Fibroblast of peridontal ligament (primary cell): ENCODE results near the gene XPO4.
"Not testable (repeated sequence)": the region's sequence is repeated elsewhere in the genome, so short reads cannot be mapped to it uniquely, and the experiment has no call there.

Source experiments
- DNase-seq: peaks from one replicate; pipeline ENCODE4 v3.0.0-alpha.2; 2010; ENCODE audit errors: extremely low read depth

The XPO4 gene

DNA sequence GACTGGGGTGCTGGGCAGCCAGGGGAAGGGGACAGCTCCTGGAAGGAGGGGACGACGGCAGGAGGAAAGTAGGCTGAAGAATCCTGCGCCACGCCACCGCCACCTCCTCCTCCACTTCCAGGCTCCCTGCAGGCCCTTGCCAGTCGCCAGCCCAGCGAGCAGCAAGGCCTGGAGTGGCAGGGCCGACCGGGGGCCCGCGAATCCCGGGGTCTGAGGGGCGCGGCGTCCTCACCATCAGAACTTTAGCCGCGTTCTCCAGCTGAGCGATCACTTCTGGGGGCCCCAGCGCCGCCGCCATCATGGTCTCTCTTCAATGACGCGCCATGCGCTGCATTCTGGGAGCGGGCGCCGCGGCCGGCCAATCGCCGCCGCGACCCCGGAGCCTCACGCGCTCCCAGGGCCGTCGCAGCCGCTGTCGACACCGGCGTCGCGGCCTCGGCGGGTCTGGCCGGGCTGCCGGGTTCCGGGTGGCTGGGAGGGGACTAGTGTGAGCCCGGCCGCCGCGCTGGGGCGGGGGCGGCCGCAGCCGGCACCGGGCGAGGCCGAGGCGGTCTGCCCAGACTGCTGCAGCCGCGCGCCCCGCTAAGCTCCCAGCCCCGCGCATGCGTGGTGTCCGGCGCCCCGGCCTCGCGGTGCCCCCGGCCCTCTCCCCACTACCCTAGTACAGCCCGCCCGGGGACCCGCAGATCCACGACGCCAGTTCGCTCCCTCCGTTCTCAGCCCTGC, at the start of gene XPO4:
XPO4 (minus strand) TSS at position 309 of the 726 bp plus-strand sequence; CDS start at position 301, 8 bp downstream.
- DNase-seq = peak; percentile 61

DNA sequence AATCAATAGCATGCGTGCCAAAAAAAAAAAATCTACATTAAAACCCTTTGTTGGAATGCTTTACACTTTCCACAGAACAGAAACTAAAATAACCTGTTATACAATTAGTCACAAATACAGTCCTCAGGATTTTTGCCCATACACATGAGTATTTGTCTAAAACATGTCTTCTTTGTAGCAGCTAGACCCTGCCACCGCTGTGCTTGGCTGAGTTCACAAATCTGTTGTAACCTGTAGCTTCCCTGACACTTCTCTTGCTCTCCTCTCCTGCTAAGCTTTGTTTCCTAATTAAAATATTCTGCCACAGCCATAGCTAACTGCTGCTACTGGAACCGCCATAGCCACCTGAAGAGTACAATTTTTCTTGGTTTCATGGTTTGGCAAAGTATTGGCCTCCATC, 45.5 kb upstream of the XPO4 start:
- not testable (repeated sequence) for DNase-seq

DNA sequence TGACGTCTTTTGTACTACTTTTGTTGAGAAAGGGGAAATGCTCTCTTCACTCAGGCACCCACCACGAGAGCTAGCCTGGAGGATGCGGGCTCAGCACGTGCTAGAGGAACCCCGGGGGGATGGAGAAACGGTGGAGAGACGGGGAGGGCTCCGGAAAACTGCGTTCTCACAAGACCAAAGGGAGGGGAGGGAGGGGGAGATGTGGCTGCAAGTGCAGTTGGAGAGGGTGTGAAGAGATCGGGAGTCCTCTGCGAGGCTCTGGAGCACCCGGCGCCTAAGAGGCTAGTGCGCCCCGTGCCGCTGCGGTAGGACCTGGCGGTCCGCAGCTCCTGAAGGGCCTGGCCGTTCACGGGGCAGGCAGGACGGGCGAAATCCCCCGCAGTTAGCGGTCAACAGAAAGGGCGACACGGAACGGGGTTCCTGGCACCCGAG, 43.4 kb upstream of the XPO4 start:
- no peak for DNase-seq

DNA sequence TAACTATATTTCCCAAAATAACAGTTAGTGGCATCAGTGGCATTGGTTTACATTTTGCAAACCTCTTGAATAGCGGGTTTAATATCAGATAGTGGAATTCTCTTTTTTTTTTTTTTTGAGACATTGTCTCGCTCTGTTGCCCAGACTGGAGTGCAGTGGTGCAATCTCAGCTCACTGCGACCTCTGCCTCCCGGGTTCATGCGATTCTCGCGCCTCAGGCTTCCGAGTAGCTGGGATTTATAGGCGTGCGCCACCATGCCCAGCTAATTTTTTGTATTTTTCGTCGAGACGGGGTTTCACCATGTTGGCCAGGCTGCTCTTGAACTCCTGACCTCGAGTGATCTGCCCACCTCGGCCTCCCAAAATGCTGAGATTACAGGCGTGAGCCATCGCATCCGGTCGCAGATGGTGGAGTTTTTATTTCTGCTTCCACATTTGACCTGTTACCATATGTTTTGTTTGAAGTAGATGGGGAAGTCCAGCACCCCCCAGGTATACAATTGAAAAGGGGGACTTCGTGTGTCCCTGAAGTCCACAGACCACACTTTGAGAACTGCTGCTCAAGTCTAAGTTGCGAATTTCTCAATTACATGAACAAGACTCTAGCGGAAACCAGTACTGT, 40.5 kb upstream of the XPO4 start:
- DNase-seq = no peak

DNA sequence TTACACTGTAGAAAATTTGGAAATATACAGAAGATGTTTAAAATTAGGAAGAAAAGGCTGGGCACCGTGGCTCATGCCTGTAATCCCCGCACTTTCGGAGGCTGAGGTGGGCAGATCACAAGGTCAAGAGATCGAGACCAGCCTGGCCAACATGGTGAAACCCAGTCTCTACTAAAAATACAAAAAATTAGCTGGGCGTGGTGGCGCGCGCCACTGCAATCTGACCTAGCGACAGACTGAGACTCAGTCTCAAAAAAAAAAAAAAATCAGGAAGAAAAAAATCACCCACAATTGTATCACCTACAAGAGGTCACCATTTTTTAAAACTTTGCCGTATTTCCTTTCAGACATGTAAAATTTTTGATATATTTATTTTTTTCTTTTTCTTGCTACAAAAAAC, 38.0 kb upstream of the XPO4 start:
- DNase-seq = not testable (repeated sequence)

DNA sequence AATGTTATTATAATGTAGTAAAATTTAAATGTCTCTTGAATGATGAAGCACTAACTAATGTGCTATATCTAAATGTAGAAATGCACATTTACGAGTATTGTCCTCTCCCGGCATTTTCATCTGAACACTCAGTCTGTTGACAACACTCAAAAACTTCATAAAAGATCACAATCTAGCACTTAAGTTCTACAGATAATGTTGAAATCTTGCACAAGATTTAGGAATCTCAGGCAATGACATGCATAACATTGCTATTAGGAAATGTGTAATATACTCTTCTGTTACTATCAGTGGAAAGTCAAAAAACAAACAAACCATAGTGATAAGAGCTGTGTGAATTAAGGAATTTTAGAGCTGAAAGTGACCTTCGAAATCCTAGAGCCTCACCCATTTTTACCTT, 37.5 kb upstream of the XPO4 start:
- DNase-seq = peak; percentile 69

DNA sequence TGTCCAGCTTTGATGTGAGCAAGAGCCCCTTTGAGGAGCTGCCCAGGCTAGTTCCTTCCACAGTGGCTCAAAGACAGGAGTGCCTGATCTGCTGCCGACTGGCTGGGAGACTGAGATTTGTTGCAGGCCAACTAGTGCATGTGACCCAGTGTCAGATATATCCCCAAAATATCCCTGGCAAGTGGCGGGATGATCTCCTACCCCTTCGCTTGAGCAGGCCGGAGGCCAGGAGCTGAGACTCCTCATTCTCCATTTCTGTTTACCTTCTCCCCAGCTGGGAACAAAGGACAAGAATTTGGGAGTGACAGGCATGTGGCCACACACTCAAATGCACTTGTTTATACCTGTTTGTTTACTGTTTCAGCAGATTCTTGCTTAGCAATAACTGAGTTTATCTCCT, 37.1 kb upstream of the XPO4 start:
- no peak for DNase-seq

DNA sequence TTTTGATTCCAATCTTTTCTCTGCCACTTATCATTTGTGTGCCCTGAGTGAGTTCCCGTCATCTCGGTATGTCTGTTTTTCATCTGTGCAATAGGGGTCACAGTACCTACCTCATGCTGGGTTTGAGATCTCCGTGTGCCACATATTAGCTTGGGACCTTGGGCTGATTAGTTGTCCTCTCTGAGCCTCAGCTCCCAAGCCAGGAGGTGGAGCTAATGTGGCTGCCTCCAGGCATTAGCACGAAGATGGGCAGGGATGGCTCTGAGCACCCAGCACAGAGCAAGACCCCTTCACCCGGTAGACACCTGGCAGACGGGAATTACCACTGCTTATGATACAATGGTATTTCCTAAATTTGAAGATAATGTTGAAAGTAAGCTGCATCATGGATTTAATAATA, 35.8 kb upstream of the XPO4 start:
- DNase-seq = no peak

DNA sequence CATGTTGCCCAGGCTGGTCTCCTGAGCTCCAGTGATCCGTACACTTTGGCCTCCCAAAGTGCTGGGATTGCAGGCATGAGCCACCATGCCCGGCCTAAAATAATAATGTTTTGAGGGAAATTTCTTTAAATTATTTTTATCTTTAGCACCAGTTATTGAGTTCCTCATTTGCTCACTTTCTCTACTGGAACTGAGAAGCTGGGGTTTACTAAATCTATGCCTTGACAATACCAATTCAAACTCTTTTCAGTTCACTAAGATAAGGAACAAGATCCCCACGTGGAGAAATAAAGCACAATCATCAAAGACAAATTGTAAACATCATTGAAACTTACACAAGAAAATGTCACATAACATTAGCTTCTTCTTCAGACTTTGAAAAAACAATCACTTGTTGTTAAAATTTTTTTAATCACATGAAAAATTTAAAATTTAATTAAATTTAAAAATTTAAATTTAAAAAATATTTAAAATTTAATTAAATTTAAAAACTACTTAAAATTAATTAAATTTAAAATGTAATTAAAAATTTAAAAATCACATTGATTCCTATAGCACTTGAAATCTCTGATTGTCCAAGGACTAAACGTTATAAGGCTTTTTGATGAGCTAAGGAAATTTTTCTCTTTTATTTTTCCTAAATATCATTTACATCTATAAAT, 25.2 kb upstream of the XPO4 start:
- no peak for DNase-seq

DNA sequence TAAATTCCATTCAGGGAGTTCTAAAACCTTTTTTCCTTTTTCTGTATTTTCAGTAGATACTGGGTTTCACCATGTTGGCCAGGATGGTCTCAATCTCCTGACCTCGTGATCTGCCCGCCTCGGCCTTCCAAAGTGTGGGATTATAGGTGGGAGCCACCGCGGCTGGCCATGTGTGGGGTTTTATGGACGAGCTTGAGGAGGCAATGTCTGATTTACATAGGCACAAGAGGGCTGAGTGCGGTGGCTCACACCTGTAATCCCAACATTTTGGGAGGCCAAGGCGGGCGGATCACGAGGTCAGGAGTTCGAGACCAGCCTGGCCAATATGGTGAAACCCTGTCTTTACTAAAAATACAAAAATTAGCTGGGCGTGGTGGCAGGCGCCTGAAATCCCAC, 22.8 kb upstream of the XPO4 start:
- DNase-seq = not testable (repeated sequence)

DNA sequence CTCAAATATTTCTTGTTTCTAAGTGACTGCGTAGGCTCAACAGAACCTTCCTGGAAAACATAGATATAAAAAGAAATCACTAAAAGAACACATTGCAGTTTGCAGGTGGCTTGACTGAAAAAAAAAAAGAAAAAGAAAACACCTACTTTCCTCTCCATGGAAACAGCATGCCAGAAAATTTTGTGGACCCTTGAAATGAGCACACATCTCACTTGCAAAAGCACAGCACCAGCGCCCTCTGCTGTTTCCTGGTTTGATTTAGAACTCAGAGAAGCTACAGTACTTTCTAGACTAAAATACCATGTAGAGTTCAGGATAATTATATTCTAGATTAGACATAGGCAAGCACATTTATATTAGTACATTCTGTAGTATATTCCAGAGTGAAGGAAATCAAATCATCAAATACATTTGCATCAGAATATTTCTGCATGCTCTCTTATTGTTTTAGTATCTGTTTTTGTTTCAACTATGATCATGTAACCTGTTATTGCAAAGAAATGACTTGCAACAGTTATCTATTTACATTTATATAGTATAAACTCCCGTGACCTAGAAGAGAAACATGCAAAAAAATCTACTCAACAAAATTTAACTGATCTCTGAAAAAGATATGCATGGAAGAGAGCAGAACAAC, 22.3 kb upstream of the XPO4 start:
- peak; percentile 88 for DNase-seq

DNA sequence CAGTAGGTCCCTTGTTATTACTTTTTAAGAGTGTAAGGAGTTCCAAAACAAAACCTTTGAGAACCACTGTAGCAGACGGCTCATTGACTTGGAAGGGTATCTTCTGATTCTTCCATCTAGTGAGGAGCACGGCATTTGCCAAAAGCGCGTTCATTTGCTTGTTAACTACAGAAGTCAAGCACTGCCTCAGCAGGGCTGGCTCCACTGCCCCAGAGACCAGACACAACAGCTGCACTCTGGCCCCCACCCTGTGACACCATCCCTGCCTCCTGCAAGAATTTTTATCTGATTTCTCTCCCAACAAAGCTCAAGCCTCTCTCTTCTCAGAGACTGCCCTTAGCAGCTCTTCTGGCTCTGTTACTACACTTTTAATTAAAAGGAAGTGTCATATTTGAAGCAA, 20.7 kb upstream of the XPO4 start:
- DNase-seq = no peak

DNA sequence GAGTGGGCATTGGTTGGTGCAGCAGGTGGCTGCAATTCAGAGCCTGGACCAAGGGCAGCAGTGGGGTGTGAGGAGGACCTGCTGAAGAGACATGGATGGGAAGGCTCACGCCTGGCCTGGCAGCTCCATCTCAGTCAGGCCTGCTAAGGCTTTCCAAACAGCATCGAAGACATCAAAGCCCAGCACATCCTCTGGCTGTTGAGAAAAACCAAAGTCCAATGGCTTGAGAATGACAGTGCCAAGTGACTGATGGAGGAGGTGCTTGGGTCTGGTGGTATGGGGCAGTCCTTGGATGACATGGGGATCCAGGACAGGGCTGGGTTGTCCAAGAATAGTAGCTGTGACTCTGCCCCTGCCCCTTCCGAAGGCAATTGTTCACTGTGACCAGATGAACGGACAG, 19.0 kb upstream of the XPO4 start:
- no peak for DNase-seq

DNA sequence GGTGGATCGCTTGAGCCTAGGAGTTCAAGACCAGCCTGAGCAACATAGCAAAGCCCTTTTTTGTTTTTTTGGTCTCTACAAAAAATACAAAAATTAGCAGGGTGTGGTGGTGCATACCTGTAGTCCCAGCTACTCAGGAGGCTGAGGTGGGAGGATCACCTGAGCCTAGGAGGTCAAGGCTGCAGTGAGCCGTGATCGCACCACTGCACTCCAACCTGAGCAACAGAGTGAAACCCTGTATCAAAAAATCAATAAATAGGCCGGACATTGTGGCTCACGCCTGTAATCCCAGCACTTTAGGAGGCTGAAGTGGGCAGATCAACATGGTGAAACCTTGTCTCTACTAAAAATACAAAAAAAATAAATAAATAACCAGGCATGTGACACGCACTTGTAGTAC, 13.1 kb upstream of the XPO4 start:
- not testable (repeated sequence) for DNase-seq

DNA sequence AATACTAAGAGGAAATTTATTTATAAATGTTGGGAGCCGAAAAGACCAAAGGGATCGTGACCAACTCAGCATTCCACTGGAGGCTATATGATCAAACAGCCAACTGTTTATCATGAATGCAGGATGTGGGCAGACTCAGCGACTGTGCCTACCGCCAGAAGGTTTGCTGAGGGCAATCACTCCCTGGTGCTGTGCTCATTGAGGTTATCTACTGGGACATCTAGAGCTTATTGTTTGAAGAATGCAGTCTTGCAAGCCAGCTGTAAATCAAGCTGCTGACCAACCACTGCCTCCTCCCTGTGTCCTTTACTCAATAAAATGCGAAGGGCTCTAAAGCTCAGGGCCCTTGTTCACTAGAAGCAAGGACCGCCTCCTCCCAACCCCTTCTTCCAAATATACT, 8.5 kb upstream of the XPO4 start:
- no peak for DNase-seq

DNA sequence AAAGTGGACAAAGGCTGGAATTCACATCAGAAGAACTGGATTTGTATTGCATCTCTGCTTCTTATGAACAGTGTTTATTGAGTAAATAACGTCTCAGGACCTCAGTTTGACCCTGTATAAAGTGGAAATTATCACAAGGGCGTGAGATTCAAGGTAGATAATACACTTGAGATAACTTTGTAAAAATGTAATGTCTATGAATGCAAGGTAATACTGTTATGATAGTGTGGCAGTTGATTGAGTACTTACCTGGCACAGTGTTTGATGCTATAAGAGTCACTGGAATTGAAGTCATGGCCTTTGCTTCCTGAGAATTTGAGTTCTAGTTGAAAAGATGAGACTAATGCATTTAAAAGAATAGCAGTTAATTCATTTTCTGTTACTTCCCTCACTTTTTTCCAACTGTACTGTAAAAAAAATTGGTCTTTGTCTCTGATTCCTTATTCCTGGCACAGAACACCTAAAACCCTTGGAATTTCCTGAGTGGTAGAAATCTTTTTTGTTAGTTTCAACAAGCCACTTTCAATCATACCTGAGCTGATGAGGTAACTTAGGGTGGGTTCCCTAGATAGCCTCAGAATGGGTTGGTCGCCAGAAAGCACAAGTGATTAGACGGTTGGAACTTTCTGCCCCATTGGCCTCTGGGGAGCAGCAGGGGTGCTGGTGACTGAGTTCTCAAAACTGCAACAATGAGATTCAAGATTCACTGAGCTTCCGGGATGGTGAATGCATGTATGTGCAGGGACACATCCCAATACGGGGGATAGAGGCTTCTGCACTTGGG, 6.4 kb upstream of the XPO4 start:
- DNase-seq = no peak

DNA sequence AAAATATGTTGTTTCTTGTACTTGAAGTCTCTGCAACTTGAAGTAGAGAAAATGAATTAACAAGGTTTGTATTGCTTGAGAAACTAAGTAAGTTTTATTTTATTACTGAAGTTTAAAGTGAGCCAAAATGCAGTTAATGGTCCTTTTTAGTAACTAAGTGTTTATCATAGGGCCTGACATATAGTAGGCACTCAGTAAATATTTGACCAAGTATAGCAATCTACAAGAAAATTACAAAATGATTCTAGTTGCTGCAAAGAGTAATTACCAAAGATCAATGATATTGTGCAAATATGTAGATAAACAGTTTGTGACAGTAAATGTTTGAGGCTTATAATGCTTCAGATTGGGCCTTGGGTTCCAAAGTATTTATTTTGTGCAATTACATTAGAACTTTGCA, 2.4 kb upstream of the XPO4 start:
- no peak for DNase-seq

DNA sequence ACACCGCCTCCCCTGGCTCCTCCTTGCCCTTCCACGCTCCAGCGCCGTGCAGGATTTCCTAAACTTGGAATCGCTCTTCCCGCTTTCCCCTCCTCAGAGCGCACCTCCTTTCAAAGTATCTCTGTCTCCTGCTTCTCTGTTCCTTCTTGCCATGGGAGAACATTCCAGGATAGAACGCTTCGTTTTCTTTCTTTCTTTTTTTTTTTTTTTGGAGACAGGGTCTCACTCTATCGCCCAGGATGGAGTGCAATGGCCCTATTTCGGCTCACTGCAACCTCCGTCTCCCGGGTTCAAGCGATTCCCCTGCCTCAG, 574 bp upstream of the XPO4 start:
- no peak for DNase-seq

DNA sequence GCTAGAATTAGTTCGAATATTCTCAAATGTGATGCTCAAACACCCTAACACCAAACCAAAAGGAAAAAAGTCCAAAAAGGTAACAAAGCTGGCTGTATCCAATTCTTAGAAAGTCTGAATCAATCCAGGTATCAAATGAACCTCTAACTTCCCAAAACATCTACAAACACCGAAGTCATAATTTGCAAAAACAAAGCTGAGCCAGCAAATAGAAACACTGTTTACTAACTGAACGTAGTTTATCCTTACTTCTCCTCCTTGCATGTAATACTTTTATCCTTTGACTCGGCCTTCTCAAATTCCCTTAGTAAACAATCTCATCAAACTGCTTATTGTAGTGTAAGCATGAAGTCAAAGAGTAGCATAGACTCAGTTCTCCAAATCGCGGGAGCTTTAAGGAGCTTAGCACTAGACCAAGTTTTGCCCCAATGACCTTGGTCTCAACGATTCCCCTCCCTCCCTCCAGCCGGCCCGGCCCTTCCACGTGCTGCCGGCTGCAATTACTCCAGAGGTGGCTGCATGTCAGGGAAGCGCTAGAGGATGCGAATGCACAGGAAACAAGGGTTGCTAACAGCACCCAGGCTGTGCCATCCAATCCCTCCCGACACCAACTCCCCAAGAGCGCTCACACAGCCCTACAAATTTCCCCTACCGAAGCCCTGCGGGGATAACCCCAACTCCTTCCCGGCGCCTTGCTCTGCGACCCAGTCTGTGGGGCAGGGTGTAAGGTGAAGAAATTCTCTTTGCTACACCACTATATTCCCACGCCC, 693 bp downstream of the XPO4 start:
- peak; percentile 10 for DNase-seq

DNA sequence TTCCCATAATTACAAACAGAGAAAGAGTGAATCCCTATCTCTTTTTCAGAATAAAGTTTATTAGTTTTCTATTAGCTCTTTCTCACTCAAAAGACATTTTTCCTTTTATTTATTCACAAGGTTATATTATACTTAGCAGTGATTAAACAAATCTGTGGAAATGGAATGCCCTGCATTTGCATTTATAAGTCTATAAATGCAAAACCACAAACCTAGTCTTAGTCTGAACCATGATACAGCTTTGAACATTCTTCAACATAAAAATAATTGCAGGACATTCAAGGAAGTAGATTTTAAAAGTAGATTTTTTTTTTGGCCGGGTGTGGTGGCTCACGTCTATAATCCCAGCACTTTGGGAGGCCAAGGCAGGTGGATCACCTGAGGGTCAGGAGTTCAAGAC, 8.3 kb downstream of the XPO4 start:
- DNase-seq = no peak

DNA sequence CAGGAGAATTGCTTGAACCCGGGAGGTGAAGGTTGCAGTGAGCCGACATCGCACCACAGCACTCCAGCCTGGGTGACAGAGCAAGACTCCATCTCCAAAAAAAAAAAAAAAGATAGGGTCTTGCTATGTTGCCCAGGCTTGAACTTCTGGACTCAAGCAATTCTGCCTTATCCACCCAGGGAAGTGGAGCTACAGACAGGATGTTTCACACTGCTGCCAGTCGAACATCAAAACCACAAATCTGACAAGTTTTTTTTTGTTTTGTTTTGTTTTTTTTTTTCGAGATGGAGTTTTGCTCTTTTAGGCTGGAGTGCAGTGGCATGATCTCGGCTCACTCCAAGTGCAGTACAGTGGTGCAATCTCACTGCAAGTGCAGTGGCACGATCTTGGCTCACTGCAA, 10.8 kb downstream of the XPO4 start:
- DNase-seq = no peak
